ENCODE data around the gene ALDH4A1.
"Not testable (repeated sequence)": the region's sequence is repeated elsewhere in the genome, so short reads cannot be mapped to it uniquely, and the experiment has no call there.

Gene ALDH4A1

DNA sequence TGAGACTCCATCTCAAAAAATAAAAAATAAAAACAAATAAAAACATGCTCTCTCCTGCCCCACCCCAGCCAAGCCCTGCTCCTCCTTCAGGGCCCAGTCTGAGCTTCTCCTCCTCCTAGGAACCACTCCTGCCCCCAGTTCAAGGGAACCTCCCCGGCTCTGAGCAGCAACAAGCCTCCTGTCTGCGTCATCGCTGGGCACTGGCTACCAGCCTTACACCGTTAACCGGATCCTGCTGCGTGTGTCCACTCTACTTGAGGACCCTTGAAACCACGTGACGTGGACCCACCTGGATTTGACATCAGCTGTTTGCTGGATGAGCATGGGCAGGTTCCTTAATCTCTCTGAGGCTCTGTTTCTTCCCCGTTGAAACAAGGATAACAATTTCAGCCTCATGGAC is 41.3 kb downstream of the ALDH4A1 start:
- no peak overlapping the region for H3K27ac ChIP-seq (ENCODE audit: low read depth, low read length)
- no peaks in the 10 kb centered on the region for H3K9me3 ChIP-seq (ENCODE audit: control insufficient read depth, insufficient read depth, low read length)
- H3K4me1 ChIP-seq (ENCODE audit: control insufficient read depth, insufficient read depth, low read length): no peaks in the 10 kb centered on the region
- no peak overlapping the region for H3K9ac ChIP-seq (ENCODE audit: low read depth, low read length)
- no peaks in the 10 kb centered on the region for H3K36me3 ChIP-seq (ENCODE audit: control insufficient read depth, insufficient read depth, low read length)
- no peak overlapping the region for H3K4me3 ChIP-seq (ENCODE audit: low read depth, low read length)
- H3K27me3 ChIP-seq (ENCODE audit: control insufficient read depth, insufficient read depth, low read length): no peaks in the 10 kb centered on the region

DNA sequence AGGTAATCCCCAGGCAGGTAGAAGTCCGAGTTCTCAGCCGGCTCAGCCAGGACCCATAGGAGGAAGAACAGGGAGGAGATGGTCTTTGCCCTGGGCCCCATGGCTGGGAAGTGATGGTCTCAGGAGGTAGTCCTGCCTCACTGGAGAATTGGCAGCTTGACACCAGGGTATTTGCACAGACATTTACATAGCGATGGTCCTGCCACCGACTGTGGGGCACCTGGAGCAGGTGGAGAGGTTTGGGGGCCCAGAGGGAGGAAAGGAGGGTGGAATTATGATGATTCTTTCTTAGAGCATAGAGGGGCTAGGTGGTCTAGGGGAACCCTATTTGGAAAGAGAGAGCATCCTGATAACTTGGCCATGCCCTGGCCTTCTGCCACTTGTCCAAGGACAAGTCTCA is 42.8 kb downstream of the ALDH4A1 start, which contains the start of gene TAS1R2:
Gene TAS1R2, minus strand, starts transcription at position 101 of the 400 bp plus-strand sequence. Its CDS starts 0 bp downstream, at position 101.
- Histone ChIP-seq H3K9ac (ENCODE audit: low read depth, low read length) (no peak within 1 kb of the TSS), H3K4me1 (ENCODE audit: control insufficient read depth, insufficient read depth, low read length) (no peaks in the 10 kb centered on the region), H3K27me3 (ENCODE audit: control insufficient read depth, insufficient read depth, low read length) (no peaks in the 10 kb centered on the region)

DNA sequence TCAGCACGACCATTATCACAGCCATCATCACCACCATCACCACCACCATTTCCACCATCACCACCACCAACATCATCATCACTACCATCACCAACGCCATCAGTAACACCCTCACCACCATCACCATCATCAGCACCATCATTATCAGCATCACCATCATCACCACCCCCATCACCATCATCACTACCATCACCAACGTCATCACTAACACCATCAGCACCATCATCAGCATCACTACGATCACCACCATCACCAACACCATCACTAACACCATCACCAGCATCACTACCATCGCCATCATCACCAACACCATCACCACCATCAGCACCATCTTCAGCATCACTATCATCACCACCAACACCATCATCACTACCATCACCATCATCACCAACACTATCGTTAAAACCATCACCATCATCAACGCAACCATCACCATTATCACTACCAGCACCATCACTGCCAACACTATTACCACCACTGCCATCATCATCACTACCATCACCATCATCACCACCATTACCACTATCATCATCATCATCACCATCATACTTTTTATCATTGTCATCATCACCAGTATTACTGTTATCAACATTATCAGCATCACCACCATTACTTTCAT is 44.2 kb downstream of the ALDH4A1 start:
- no peak overlapping the region for H3K27ac ChIP-seq (ENCODE audit: low read depth, low read length)
- H3K4me1 ChIP-seq (ENCODE audit: control insufficient read depth, insufficient read depth, low read length): no peaks in the 10 kb centered on the region
- no peaks in the 10 kb centered on the region for H3K36me3 ChIP-seq (ENCODE audit: control insufficient read depth, insufficient read depth, low read length)
- H3K27me3 ChIP-seq (ENCODE audit: control insufficient read depth, insufficient read depth, low read length): no peaks in the 10 kb centered on the region
- H3K9ac ChIP-seq (ENCODE audit: low read depth, low read length): no peak overlapping the region
- H3K9me3 ChIP-seq (ENCODE audit: control insufficient read depth, insufficient read depth, low read length): no peaks in the 10 kb centered on the region
- no peak overlapping the region for H3K4me3 ChIP-seq (ENCODE audit: low read depth, low read length)

More for the DNA sequence above, 42.8 kb downstream of the ALDH4A1 start, which contains the start of gene TAS1R2:
- no peaks in the 10 kb centered on the region for H3K36me3 ChIP-seq (ENCODE audit: control insufficient read depth, insufficient read depth, low read length)
- no peak within 1 kb of the TSS for H3K27ac ChIP-seq (ENCODE audit: low read depth, low read length)
- no peak within 1 kb of the TSS for H3K4me3 ChIP-seq (ENCODE audit: low read depth, low read length)
- no peaks in the 10 kb centered on the region for H3K9me3 ChIP-seq (ENCODE audit: control insufficient read depth, insufficient read depth, low read length)

DNA sequence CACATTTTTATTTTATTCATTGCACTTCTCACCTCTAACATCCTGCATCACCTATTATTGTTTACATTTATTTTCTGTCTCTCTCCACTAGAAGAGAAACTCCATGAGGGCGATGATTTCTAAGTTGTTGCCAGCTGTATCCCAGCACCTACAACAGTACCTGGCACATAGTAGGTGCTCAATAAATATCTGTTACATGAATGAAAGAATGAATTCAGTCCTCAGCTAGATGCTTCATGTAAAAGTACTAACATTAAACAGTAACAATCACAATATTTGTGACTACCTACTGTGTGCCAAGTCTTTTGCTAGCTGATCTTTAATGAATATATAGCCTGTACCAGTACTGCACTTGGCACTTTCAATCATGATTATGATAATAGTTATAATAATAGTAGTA is 45.9 kb downstream of the ALDH4A1 start:
- Histone ChIP-seq H3K4me1 (ENCODE audit: control insufficient read depth, insufficient read depth, low read length) (no peaks in the 10 kb centered on the region), H3K9me3 (ENCODE audit: control insufficient read depth, insufficient read depth, low read length) (no peaks in the 10 kb centered on the region), H3K4me3 (ENCODE audit: low read depth, low read length) (no peak overlapping the region), H3K27ac (ENCODE audit: low read depth, low read length) (no peak overlapping the region), H3K27me3 (ENCODE audit: control insufficient read depth, insufficient read depth, low read length) (no peaks in the 10 kb centered on the region; the same call in none of the 2 replicates), H3K9ac (ENCODE audit: low read depth, low read length) (no peak overlapping the region), H3K36me3 (ENCODE audit: control insufficient read depth, insufficient read depth, low read length) (no peaks in the 10 kb centered on the region)

DNA sequence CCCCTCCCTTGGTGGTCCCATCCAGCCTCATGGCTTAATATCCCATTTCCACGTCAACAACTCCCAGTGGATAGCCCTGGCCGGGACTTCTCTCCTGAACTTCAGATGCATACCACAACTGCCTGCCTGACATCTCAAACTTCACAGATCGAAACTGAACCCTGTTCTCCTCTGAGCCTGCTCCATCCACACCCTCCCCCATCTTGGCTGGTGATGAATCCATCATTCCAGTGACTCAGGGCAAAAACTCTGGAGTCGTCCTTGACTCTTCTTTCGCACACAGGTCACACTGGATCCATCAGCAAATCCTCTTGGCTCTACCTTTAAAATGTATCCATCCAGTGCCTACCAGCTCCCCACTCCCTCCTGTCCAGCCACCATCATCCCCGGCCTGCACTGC is 46.8 kb downstream of the ALDH4A1 start:
- Histone ChIP-seq H3K36me3 (ENCODE audit: control insufficient read depth, insufficient read depth, low read length) (no peaks in the 10 kb centered on the region), H3K4me1 (ENCODE audit: control insufficient read depth, insufficient read depth, low read length) (no peaks in the 10 kb centered on the region), H3K9me3 (ENCODE audit: control insufficient read depth, insufficient read depth, low read length) (no peaks in the 10 kb centered on the region), H3K27ac (ENCODE audit: low read depth, low read length) (no peak overlapping the region), H3K27me3 (ENCODE audit: control insufficient read depth, insufficient read depth, low read length) (no peaks in the 10 kb centered on the region; the same call in none of the 2 replicates), H3K9ac (ENCODE audit: low read depth, low read length) (no peak overlapping the region), H3K4me3 (ENCODE audit: low read depth, low read length) (no peak overlapping the region)

DNA sequence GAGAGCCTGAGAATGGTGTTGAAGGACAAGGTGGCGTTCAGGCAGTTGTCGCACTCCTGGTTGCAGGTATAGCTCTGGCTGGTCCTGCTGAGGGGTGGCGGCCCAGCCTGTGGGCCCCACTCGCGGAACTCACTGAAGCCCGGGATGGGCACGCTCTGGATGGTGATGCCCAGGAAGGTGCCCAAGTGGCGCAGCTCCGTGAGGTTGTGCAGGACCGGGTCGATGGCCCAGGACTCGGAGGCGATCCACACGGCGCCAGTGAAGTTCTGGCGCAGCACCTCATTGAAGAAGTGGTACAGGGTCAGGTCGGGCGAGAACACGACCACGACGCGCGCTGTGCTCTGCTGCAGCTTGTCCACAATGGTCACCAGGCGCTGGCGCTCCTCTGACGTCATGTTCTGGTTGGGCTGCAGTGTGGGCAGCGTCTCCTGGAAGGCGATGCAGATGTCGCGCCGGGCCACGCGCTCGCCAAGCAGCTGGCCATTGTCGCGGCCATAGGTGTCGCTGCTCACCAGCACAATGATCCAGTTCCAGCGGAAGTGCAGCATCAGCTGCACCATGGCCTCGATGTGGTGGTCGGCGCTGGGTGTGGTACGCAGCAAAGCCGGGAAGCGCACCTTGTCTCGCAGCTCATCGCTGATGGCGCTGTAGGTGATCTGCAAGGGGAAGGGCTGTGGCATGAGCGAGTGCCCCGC is 47.9 kb downstream of the ALDH4A1 start:
- Histone ChIP-seq H3K36me3 (ENCODE audit: control insufficient read depth, insufficient read depth, low read length) (no peaks in the 10 kb centered on the region), H3K27ac (ENCODE audit: low read depth, low read length) (no peak overlapping the region), H3K27me3 (ENCODE audit: control insufficient read depth, insufficient read depth, low read length) (peaks cover 2% of the 10 kb centered on the region), H3K9ac (ENCODE audit: low read depth, low read length) (no peak overlapping the region), H3K4me3 (ENCODE audit: low read depth, low read length) (no peak overlapping the region), H3K9me3 (ENCODE audit: control insufficient read depth, insufficient read depth, low read length) (no peaks in the 10 kb centered on the region), H3K4me1 (ENCODE audit: control insufficient read depth, insufficient read depth, low read length) (no peaks in the 10 kb centered on the region)

DNA sequence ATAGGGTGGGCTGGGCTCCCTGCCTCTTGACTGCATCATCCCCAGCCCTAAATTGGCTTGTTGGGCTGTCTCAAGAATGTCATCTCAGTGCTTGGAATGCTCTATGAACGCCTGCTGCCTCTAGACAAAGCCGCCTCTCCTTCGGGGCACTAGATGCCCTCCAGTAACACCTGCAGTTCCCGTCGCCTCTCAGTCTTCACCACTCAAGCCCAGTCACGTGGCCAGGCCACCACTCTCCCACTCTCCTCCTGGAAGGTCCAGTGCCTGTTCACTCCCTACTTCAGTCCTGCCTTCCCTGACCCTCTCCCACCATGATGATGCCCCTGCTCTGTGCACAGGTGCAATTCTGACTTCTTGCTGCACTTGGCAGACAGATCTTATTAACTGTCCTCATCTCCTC is 49.9 kb downstream of the ALDH4A1 start:
- no peaks in the 10 kb centered on the region for H3K4me1 ChIP-seq (ENCODE audit: control insufficient read depth, insufficient read depth, low read length)
- H3K27me3 ChIP-seq (ENCODE audit: control insufficient read depth, insufficient read depth, low read length): peaks cover 7% of the 10 kb centered on the region
- H3K36me3 ChIP-seq (ENCODE audit: control insufficient read depth, insufficient read depth, low read length): no peaks in the 10 kb centered on the region
- no peak overlapping the region for H3K4me3 ChIP-seq (ENCODE audit: low read depth, low read length)
- H3K9ac ChIP-seq (ENCODE audit: low read depth, low read length): no peak overlapping the region
- no peak overlapping the region for H3K27ac ChIP-seq (ENCODE audit: low read depth, low read length)
- H3K9me3 ChIP-seq (ENCODE audit: control insufficient read depth, insufficient read depth, low read length): no peaks in the 10 kb centered on the region

DNA sequence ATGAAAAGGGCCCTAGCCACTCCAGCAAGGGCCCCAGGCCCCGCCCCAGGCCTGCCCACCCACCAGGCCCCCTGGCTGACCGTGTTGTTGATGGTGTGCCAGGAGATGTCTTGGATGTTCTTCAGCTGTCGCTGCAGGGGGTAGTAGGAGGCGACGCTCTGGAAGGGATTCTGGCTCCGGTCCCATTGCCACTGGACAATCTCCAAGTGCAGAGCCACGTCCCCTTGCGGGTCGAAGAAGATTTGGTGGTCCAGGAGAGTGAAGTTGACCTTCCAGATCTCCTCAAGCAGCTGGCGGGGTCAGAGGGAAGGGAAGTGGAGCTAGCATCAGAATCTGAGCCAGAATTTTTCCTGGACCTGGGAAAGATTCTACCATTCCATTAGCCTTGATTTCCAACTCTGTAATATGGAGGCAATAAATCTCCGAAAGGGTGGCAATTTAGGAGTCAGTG is 53.1 kb downstream of the ALDH4A1 start:
- Histone ChIP-seq H3K27me3 (ENCODE audit: control insufficient read depth, insufficient read depth, low read length) (peaks cover 32% of the 10 kb centered on the region), H3K4me3 (ENCODE audit: low read depth, low read length) (no peak overlapping the region), H3K27ac (ENCODE audit: low read depth, low read length) (no peak overlapping the region), H3K9me3 (ENCODE audit: control insufficient read depth, insufficient read depth, low read length) (no peaks in the 10 kb centered on the region), H3K4me1 (ENCODE audit: control insufficient read depth, insufficient read depth, low read length) (no peaks in the 10 kb centered on the region), H3K9ac (ENCODE audit: low read depth, low read length) (no peak overlapping the region), H3K36me3 (ENCODE audit: control insufficient read depth, insufficient read depth, low read length) (no peaks in the 10 kb centered on the region)

DNA sequence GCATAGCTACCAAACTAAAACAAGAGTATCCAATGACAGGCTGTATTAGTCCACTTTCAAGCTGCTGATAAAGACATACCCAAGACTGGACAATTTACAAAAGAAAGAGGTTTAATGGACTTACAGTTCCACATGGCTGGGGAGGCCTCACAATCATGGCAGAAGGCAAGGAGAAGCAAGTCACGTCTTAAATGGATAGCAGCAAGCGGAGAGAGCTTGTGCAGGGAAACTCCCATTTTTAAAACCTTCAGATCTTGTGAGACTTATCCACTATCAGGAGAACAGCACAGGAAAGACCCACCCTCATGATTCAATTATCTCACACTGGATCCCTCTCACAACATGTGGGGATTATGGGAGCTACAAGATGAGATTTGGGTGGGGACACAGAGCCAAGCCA is 54.6 kb downstream of the ALDH4A1 start:
- peaks cover 32% of the 10 kb centered on the region for H3K27me3 ChIP-seq (ENCODE audit: control insufficient read depth, insufficient read depth, low read length)
- not testable (repeated sequence) for H3K9me3 ChIP-seq (ENCODE audit: control insufficient read depth, insufficient read depth, low read length); H3K36me3 ChIP-seq (ENCODE audit: control insufficient read depth, insufficient read depth, low read length); H3K27ac ChIP-seq (ENCODE audit: low read depth, low read length); H3K4me3 ChIP-seq (ENCODE audit: low read depth, low read length); H3K4me1 ChIP-seq (ENCODE audit: control insufficient read depth, insufficient read depth, low read length); H3K9ac ChIP-seq (ENCODE audit: low read depth, low read length)

DNA sequence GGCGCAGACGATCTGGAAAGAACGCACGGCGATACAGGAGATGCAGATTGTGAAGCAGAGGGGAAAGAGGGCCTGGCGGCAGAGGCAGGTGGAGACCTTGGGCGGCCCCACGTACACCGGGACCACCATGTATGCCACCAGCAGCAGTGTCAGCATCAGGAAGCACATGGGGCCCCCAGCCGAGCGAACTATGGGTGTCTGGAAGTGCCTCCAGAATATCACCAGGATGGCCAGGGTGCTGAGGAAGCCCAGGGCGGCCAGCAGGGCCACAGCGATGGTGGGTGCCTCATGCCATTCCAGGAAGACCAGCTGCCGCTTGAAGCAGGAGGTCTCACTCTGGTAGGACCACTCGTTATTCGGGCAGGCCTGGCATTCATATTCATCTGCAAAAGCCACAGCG is 62.2 kb downstream of the ALDH4A1 start:
- H3K27me3 ChIP-seq (ENCODE audit: control insufficient read depth, insufficient read depth, low read length): peaks cover 5% of the 10 kb centered on the region; the same call in 1 of the 2 replicates
- H3K4me1 ChIP-seq (ENCODE audit: control insufficient read depth, insufficient read depth, low read length): no peaks in the 10 kb centered on the region
- H3K27ac ChIP-seq (ENCODE audit: low read depth, low read length): no peak overlapping the region
- H3K9me3 ChIP-seq (ENCODE audit: control insufficient read depth, insufficient read depth, low read length): no peaks in the 10 kb centered on the region
- no peaks in the 10 kb centered on the region for H3K36me3 ChIP-seq (ENCODE audit: control insufficient read depth, insufficient read depth, low read length)
- no peak overlapping the region for H3K4me3 ChIP-seq (ENCODE audit: low read depth, low read length)
- H3K9ac ChIP-seq (ENCODE audit: low read depth, low read length): no peak overlapping the region

DNA sequence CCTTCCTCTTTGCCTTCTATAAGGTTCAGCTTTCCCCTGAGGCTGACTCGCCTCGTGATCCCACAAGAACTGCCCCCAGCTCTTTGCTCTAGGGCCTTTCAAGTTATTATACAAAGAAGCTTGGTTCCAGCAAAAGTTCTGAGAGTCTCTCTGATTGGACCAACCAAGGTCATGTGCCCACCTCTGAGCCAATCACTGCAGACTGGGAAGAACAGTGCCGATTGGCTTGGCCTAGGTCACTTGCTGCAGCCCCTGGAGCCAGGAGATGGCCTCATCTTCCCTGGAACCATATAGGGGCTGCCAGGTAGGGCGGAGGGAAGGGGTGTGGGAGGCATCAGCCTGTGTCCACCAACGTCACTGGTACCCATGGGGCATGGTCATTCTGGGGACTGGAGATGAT is 65.7 kb downstream of the ALDH4A1 start:
- Histone ChIP-seq H3K36me3 (ENCODE audit: control insufficient read depth, insufficient read depth, low read length) (no peaks in the 10 kb centered on the region), H3K27me3 (ENCODE audit: control insufficient read depth, insufficient read depth, low read length) (peaks cover 3% of the 10 kb centered on the region; the same call in 1 of the 2 replicates), H3K9ac (ENCODE audit: low read depth, low read length) (no peak overlapping the region), H3K4me3 (ENCODE audit: low read depth, low read length) (no peak overlapping the region), H3K4me1 (ENCODE audit: control insufficient read depth, insufficient read depth, low read length) (no peaks in the 10 kb centered on the region), H3K9me3 (ENCODE audit: control insufficient read depth, insufficient read depth, low read length) (no peaks in the 10 kb centered on the region), H3K27ac (ENCODE audit: low read depth, low read length) (no peak overlapping the region)
